HFFc6 (cell line): ENCODE measurements around the gene RNASE9. TPM values are rescaled to one million over a fixed set of nuclear protein-coding genes. Genes with fewer than 3 reads are reported as not detected.

Source experiments
- DNase-seq: peaks from one replicate; pipeline ENCODE4 v3.0.0-alpha.2; 2018
- H3K27ac Mint-ChIP-seq: 2 replicates; pipeline ENCODE4 v1.8.0; 2020; ENCODE audit warnings: mild to moderate bottlenecking, mixed read lengths
- H3K27me3 Mint-ChIP-seq: 2 replicates; pipeline ENCODE4 v1.8.0; 2021; ENCODE audit warnings: mild to moderate bottlenecking, moderate library complexity, mixed read lengths; ENCODE audit not compliant: insufficient read depth
- H3K36me3 Mint-ChIP-seq: 2 replicates; pipeline ENCODE4 v1.8.0; 2021; ENCODE audit warnings: low read depth, mixed read lengths
- H3K4me1 Mint-ChIP-seq: 2 replicates; pipeline ENCODE4 v1.8.0; 2020; ENCODE audit warnings: low read depth, mixed read lengths
- H3K4me3 Mint-ChIP-seq: 2 replicates; pipeline ENCODE4 v1.8.0; 2020; ENCODE audit warnings: mild to moderate bottlenecking, moderate library complexity, mixed read lengths
- H3K9me3 Mint-ChIP-seq: 2 replicates; pipeline ENCODE4 v1.8.0; 2020; ENCODE audit warnings: mild to moderate bottlenecking, mixed read lengths
- CTCF ChIP-seq: fragments of 200-600 bp; sonication (generic); IDR thresholded peaks from 2 replicates; pipeline ENCODE4 v1.5.0; 2021; ENCODE audit warnings: antibody characterized with exemption, mild to moderate bottlenecking
- total RNA-seq, 6 experiments: library from RNA; stranded (reverse); fragmentation: NEBNext Ultra II Directional; extraction: Animal tissue kit (Norgen Biotek cat#: 25700); gene quantifications; 2 replicates in 1 of 6; 3 replicates in 5 of 6; pipeline ENCODE4 v1.2.3, GENCODE V29; 2021

The RNASE9 gene
- total RNA-seq, 6 experiments from 2014 or later: not detected

DNA sequence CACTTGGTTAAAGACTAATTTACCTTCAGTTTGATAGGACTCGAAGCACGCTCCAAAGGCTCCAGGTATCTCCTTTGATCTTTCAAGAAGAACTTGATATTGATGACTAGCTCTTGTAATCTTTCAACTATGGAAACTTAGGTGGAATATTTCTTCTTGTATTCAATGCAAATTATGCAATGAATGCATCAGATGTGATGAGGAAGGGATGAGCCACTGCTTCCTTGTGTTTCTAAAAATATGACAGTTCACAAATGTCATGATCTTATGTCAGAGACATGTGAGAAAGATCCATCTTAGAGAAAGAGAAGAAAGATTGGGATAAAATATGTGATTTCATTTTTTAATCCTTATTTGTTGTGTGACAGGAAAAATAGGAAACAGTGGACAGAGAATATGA lies 9.9 kb downstream of the RNASE9 start:
- DNase-seq: no peak
- H3K36me3 Mint-ChIP-seq: no peaks in the 10 kb centered on the region
- H3K27ac Mint-ChIP-seq: no peak overlapping the region
- H3K27me3 Mint-ChIP-seq: peaks cover 7% of the 10 kb centered on the region
- no peaks in the 10 kb centered on the region for H3K4me1 Mint-ChIP-seq
- no peak for TF ChIP-seq CTCF
- no peak overlapping the region for H3K4me3 Mint-ChIP-seq
- no peaks in the 10 kb centered on the region for H3K9me3 Mint-ChIP-seq

GRCh38 chr14:20548414-20549158 lies 12.3 kb downstream of the RNASE9 start:
- Mint-ChIP-seq H3K4me1 (no peaks in the 10 kb centered on the region), H3K9me3 (no peaks in the 10 kb centered on the region), H3K27me3 (peaks cover 9% of the 10 kb centered on the region), H3K36me3 (no peaks in the 10 kb centered on the region), H3K27ac (no peak overlapping the region), H3K4me3 (no peak overlapping the region)
- no peak for TF ChIP-seq CTCF
- DNase-seq: no peak

- no peaks in the 10 kb centered on the region for H3K36me3 Mint-ChIP-seq
- H3K4me3 Mint-ChIP-seq: no peak overlapping the region
- no peaks in the 10 kb centered on the region for H3K9me3 Mint-ChIP-seq
- peaks cover 9% of the 10 kb centered on the region for H3K27me3 Mint-ChIP-seq
- no peaks in the 10 kb centered on the region for H3K4me1 Mint-ChIP-seq
- TF ChIP-seq CTCF: no peak
- DNase-seq: no peak
- H3K27ac Mint-ChIP-seq: no peak overlapping the region
Measured at GRCh38 chr14:20546877-20547276, 14.0 kb downstream of the RNASE9 start.

DNA sequence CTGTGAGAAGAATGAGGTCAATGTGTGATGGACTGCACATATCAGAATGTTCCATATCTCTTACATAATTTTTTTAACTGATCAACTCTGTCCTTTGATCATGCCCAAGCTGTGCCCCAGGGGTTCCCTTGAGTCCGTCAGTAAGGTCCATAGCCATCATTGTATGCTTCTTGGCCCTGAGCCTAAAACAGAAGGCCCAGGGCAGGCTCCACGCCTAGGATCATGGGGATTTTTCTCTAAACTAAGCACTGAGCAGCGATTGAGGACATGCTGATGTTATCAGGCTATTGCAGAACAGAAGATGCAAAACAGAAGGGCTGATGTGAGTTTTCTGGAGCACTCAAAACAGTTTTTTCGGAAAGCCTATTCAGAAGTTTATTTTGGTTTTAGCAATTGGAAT lies 20.9 kb downstream of the RNASE9 start:
- no peaks in the 10 kb centered on the region for H3K4me1 Mint-ChIP-seq
- H3K9me3 Mint-ChIP-seq: no peaks in the 10 kb centered on the region
- no peak overlapping the region for H3K27ac Mint-ChIP-seq
- no peak for DNase-seq
- H3K36me3 Mint-ChIP-seq: no peaks in the 10 kb centered on the region
- TF ChIP-seq CTCF: no peak
- H3K27me3 Mint-ChIP-seq: peaks cover 5% of the 10 kb centered on the region
- no peak overlapping the region for H3K4me3 Mint-ChIP-seq

- H3K4me3 Mint-ChIP-seq: no peak overlapping the region; the same call in 1 of the 2 replicates
- no peaks in the 10 kb centered on the region for H3K9me3 Mint-ChIP-seq
- TF ChIP-seq CTCF: peak; percentile 87
- DNase-seq: peak; percentile 47
- no peaks in the 10 kb centered on the region for H3K36me3 Mint-ChIP-seq
- H3K27ac Mint-ChIP-seq: no peak overlapping the region
- H3K4me1 Mint-ChIP-seq: peaks cover 5% of the 10 kb centered on the region; the same call in 1 of the 2 replicates
- peaks cover 24% of the 10 kb centered on the region for H3K27me3 Mint-ChIP-seq
Measured at GRCh38 chr14:20530771-20531571, 29.9 kb downstream of the RNASE9 start.
